Body of pancreas (tissue), 4 donors: ENCODE data around the gene IQSEC1.

ENCODE experiments used
- CTCF ChIP-seq, 7 experiments: fragments of 450-650 bp in 4 of 7; fragments of 200-600 bp in 3 of 7; sonication (generic) in 3 of 7; IDR thresholded peaks; one replicate each; pipeline ENCODE4 v1.5.1; 2016 to 2019; ENCODE audit warnings: antibody characterized with exemption in 7 of 7
- POLR2A ChIP-seq, 3 donors: fragments of 450-650 bp; IDR thresholded peaks; one replicate each; pipeline ENCODE4 v1.6.1; 2016; ENCODE audit warnings: antibody characterized with exemption in 3 of 3, mild to moderate bottlenecking in 2 of 3

DNA sequence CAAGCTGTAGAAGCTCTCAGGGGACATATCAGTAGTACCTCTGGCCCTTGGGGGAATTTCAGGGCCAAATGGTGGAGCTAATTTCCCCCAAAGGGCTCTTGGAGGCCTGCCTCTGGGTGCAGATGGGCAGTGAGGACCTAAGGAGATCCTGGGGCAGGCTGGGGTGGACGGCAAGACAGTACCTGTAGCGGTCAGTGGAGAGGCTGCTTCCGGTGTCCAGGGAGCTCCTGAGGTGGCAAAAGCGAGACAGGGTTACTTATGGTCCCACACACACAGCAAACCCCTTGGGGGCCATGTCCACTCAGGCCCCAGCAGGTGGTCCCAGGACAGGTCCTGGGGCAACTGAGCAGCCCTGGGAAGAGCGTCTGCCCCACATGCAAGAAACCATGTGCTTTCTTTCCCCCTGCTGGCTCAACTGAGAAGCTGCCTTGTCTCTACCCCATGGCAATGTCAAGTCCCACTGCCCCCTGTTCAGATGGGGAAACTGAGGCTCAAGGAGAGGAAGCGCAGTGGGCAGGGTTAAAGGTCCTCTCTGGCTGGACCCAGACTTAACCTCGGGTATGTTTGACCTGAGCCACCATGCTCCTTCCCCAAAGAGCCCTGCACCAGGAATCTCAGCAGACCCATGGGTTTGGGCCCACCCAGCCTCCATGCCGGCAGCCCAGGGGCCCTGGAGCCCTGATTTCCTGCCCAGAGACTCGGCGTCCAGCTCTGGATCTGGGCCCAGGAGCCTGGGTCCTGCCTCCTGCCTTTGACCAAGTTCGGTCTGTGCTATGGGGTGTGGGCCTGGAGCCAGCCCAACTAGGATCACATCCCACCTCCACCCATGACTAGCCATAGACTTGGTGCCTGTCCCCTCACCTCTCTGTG lies 25.7 kb downstream of the IQSEC1 start:
- TF ChIP-seq CTCF (IDR thresholded peaks at IDR 0.05) (no peak), POLR2A (IDR thresholded peaks at IDR 0.05) (no peak)
